GM21390 (cell line): Measurements from ENCODE around the gene MYO3B.
"Not testable (repeated sequence)": the region's sequence is repeated elsewhere in the genome, so short reads cannot be mapped to it uniquely, and the experiment has no call there.

Experiments used
- ATAC-seq: cut with Tn5 transposase; IDR thresholded peaks from one replicate; pipeline ENCODE4 v1.9.1; 2021; ENCODE audit not compliant: unreplicated experiment

MYO3B gene

GRCh38 chr2:170411660-170412059 lies 233.7 kb downstream of the MYO3B start:
- ATAC-seq = no peak

DNA sequence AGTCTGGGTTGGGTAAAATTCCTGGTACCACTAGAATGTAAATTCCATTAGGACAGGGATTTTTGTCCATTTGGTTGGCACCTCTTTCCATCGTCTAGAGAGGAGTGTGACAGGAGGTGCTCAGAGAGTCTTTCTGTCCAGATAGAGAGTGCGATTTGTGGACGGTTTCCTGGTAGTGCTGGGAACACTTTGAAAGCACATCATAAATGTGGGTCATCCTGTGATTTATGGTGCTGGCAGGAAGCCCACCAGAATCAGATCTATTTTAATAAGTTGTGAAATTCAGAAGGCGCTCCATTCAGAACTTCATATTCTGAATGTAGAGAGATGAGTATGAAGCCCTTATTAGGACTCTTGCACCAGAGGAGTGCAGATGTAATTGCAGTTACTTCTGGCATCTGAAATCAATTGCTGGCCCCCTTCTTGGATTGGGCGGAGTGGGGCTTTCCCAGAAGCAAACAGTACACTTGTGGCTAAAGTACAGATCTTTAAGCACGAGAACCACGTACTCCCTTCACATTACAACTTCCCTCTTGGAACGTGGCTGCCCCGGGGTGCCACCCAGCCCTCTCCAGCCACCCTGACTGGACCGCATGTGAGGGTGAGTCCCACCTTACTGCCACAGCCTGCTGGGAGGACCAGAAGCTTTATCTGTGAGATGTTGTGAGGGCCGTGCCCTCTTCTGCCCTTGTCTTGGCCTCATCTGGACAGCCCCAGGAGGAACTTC lies 243.2 kb downstream of the MYO3B start:
- ATAC-seq = no peak

- ATAC-seq = no peak
These were observed 246.0 kb downstream of the MYO3B start for GRCh38 chr2:170423919-170424318.

DNA sequence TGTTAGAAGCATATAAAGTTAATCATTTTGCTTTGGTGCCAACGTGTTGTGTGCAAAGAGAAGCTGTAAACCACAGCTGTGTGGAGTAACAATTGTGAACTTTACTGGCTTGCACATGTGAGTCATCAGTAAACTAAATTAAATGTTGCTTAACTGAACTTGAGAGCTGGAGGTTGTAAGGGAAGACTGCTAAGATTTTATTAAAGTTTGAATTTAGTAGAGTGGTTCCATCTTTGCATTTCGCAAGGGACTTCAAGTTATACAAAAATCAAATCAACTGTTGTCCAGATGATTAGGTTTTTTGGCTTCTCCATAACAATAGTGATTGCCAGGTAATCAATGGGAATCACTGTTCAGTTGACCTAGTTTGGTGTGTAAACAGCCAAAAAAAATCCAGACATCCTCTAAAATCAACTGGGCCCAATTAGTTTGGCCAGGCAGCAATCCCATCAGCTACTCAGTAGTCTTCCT lies 247.4 kb downstream of the MYO3B start:
- no peak for ATAC-seq

DNA sequence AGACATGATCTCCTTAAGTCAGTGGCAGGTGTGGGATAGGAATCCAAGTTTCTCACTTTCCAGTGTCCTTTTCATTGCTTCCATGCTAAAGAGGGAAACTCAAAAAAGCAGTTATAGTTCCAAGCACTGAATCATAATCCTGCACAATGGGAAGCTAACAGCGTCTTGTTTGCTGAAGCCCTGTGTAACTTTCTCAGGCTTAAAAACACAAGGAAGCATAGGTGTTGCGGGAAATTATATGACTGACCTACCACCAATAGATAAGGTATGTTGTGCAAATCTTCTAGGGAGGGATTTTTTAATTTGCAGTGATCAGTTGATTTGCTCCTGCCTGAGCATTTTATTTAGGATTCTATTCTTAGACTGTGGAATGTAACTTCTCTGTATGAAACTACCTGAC lies 250.9 kb downstream of the MYO3B start:
- ATAC-seq = no peak

DNA sequence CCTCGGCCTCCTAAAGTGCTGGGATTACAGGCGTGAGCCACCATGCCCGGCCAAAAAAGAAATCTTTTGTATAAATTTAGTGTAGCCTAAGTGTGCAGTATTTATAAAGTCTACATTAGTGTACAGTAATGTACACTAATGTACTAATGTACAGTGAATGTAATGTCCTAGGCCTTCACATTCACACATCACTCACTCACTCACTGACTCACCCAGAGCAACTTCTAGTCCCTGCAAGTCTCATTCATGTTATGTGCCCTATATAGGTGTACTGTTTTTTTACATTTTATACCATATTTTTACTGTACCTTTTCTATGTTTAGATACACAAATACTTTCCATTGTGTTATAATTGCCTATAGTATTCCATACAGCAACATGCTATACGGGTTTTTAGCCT lies 254.9 kb downstream of the MYO3B start:
- no peak for ATAC-seq

DNA sequence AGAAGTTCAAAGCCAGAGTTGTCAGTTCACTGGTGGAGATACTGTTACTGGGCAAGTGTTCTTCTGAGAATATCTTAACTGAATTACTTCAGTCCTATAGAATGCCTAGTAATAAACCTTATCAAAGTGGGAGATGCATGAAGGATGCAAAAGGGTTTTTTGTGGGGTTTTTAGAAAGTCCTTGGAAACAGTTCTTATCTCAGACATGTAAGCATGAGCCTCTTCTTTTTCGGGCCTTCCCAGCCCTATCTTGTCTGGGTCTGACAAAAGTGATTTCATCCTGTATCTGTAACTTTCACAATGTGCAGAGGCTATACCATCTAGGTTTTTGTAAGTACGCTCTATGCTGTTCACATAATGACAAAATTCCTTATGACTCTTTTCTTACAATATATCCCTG lies 255.5 kb downstream of the MYO3B start:
- no peak for ATAC-seq

- not testable (repeated sequence) for ATAC-seq
These were observed 256.4 kb downstream of the MYO3B start for GRCh38 chr2:170434396-170434795.

DNA sequence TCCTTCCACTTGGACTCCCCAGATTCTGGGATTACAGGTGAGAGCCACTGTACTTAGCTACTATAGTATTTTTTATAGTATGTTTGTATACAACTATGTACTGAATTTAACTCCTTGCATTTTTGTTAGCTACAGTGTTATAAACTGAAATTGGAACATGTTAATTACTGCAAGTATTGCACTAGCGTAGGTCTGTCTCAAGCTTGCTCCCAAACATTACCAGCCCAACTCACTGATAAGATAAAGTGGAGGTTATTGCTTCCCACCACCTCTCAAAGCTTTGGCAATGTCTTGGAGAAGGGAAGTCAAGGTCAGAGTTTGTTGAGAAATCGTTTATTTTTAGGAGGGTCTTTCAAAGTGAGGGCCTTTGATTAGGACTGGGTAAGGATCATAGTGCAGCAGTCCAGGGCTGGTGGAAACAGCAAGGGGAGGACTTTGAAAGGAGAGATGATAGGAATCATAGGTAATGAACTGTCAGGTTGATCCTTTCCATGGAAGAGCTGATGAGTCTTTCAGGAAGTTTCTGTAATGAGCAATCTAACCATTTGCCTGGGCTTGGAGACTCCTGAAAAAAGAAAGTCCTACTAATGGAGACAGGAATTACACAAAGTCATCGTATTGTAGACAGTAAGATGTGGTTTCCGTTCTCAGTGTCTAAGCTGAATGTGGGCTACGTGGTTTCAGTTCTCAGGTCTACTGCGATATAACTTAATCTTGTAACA lies 257.1 kb downstream of the MYO3B start:
- peak; percentile 82 for ATAC-seq

GRCh38 chr2:170436077-170436943 lies 258.4 kb downstream of the MYO3B start:
- ATAC-seq = no peak

GRCh38 chr2:170446078-170446477 lies 268.1 kb downstream of the MYO3B start:
- no peak for ATAC-seq

DNA sequence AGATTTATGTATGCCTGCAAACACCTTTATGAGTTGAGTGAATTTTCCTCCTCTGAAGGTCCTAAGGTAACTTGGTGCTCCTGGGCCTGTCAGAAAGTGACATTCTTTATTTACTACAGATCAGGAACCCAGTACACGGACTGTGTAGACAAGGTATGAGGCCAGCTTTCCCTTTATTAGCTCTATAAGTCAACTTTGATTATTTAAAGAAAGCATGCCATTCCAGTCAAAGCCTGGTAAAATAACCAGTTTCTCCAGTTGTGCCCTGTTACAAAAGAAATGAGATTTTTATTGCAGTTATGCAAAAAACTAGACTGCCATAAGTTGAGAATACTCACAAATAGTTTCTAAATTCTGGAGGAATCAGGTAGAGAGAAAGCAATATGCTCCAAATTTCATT lies 271.1 kb downstream of the MYO3B start:
- no peak for ATAC-seq

GRCh38 chr2:170454471-170455372 lies 276.8 kb downstream of the MYO3B start:
- ATAC-seq = no peak

DNA sequence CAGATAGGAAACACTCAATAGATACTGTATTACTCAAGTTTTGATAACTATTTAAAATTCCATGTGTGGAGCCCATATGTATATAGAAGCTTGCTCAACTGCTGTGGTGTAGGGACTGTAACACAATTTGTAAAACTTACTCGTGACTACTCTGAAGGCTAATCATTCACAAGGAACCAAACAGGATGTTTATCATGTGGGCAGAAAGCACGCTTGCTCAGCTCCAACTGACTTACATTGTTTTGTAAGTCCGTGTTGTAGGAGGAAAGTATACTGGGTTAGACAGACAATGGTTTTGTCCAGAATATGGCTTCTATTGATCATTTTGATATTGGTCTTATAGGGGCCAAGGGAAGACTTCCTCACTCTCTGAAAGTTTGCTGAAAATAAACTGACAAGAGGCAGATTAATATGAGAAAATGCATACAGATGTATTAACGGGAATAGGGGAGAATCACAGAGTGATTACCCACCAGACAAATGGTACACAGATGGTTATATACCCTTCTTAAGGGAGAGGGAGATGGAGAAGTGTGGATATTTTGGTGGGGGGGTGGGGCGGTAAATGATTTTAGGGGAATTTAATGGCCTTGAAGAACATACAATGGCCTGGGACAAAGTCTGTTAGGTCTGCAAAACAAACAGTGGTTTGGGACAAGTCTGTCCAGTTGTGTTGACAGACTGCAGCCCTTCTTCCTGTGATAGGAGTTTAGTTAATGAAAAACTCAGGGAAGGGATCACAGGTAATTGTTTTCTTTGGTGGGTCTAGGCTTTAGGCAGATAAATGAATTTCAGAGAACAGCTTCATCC lies 277.9 kb downstream of the MYO3B start:
- no peak for ATAC-seq

GRCh38 chr2:170456914-170457313 lies 279.0 kb downstream of the MYO3B start:
- no peak for ATAC-seq

GRCh38 chr2:170457742-170458141 lies 279.8 kb downstream of the MYO3B start:
- ATAC-seq = no peak

GRCh38 chr2:170461889-170462288 lies 283.9 kb downstream of the MYO3B start:
- no peak for ATAC-seq

- ATAC-seq = no peak
These were observed 284.7 kb downstream of the MYO3B start for GRCh38 chr2:170462433-170463205.

GRCh38 chr2:170463206-170463537 lies 285.2 kb downstream of the MYO3B start:
- ATAC-seq = no peak
